Measurements from ENCODE around the gene ANKHD1. TPM values are rescaled to one million over a fixed set of nuclear protein-coding genes. Genes with fewer than 3 reads are reported as not detected.

The ANKHD1 gene
- total and polyA plus RNA-seq, 12 donors, result 58.2 to 141 (median 99.2) TPM

GRCh38 chr5:140366589-140367255 is 34.9 kb upstream of the ANKHD1 start:
- Histone ChIP-seq H3K27ac (no peak overlapping the region), H3K36me3 (replicated peaks in 1 of 2) (no peaks in the 10 kb centered on the region), H3K9me3 (replicated peaks in 1 of 3) (no peaks in the 10 kb centered on the region), H3K27me3 (no peaks in the 10 kb centered on the region), H3K4me1 (replicated peaks in 1 of 2) (peaks cover 0 to 5% of the 10 kb centered on the region in 2 donors), H3K4me3 (no peak overlapping the region)
- 80 to 83% (median 82%) methylated on average over 5 to 7 of the region's 7 CpGs for WGBS, 4 donors
- no peak for TF ChIP-seq CTCF (IDR thresholded peaks at IDR 0.05)
- no peak for TF ChIP-seq POLR2A (IDR thresholded peaks at IDR 0.05)
- intact Hi-C loops (cut with DNase I), result loop anchor here in 1 of 2 donors (10.0 kb wide), 3 partner anchors 278 to 678 kb away; partner anchors contain the start of genes IK and NDUFA2
- DNase-seq, result no peak

GRCh38 chr5:140367256-140368013 is 34.2 kb upstream of the ANKHD1 start:
- no peaks in the 10 kb centered on the region for H3K36me3 ChIP-seq (replicated peaks in 1 of 2)
- intact Hi-C loops (cut with DNase I), result loop anchor here in 1 of 2 donors (10.0 kb wide), 3 partner anchors 277 to 677 kb away; partner anchors contain the start of genes IK and NDUFA2

GRCh38 chr5:140371356-140372151 is 30.1 kb upstream of the ANKHD1 start:
- no peaks in the 10 kb centered on the region for H3K4me1 ChIP-seq (replicated peaks in 1 of 2)
- H3K27ac ChIP-seq, result no peak overlapping the region
- 75 to 96% (median 86%) methylated on average over 3 of the region's 3 CpGs for WGBS, 4 donors
- H3K36me3 ChIP-seq (replicated peaks in 1 of 2), result no peaks in the 10 kb centered on the region
- no peak for DNase-seq
- TF ChIP-seq CTCF (IDR thresholded peaks at IDR 0.05), result no peak
- no peak for TF ChIP-seq POLR2A (IDR thresholded peaks at IDR 0.05)
- H3K4me3 ChIP-seq, result no peak overlapping the region
- H3K27me3 ChIP-seq, result no peaks in the 10 kb centered on the region
- no peaks in the 10 kb centered on the region for H3K9me3 ChIP-seq (replicated peaks in 1 of 3)
- intact Hi-C loops (cut with DNase I), result no loop called here

More at GRCh38 chr5:140367256-140368013, 34.2 kb upstream of the ANKHD1 start:
- TF ChIP-seq CTCF (IDR thresholded peaks at IDR 0.05), result no peak
- no peak for TF ChIP-seq POLR2A (IDR thresholded peaks at IDR 0.05)
- Histone ChIP-seq H3K4me3 (no peak overlapping the region), H3K27ac (no peak overlapping the region), H3K27me3 (no peaks in the 10 kb centered on the region), H3K4me1 (replicated peaks in 1 of 2) (peaks cover 0 to 5% of the 10 kb centered on the region in 2 donors), H3K9me3 (replicated peaks in 1 of 3) (no peaks in the 10 kb centered on the region)
- 87 to 91% (median 90%) methylated on average over 6 to 8 of the region's 8 CpGs for WGBS, 4 donors
- DNase-seq, result no peak
